GF-D8 (cell line): ENCODE measurements around the gene TBC1D22A.
"Not testable (repeated sequence)": the region's sequence is repeated elsewhere in the genome, so short reads cannot be mapped to it uniquely, and the experiment has no call there.

Source experiments
- DNase-seq: peaks from one replicate; lab custom pipeline; 2025; lab: John Stamatoyannopoulos, UW

Gene TBC1D22A

GRCh38 chr22:46762238-46763050, at the start of gene TBC1D22A:
TSS of gene TBC1D22A (plus strand) at chr22:46762650. CDS start at chr22:46762787, 137 bp downstream.
- peak; percentile 84 for DNase-seq

- DNase-seq: no peak
Measured at GRCh38 chr22:46714550-46714949, 47.9 kb upstream of the TBC1D22A start.

GRCh38 chr22:46719921-46720320, 42.5 kb upstream of the TBC1D22A start:
- no peak for DNase-seq

- no peak for DNase-seq
Measured at GRCh38 chr22:46721501-46722085, 40.9 kb upstream of the TBC1D22A start.

- DNase-seq: no peak
Measured at GRCh38 chr22:46723882-46724281, 38.6 kb upstream of the TBC1D22A start.

- DNase-seq: no peak
Measured at GRCh38 chr22:46725096-46725495, 37.4 kb upstream of the TBC1D22A start.

- DNase-seq: no peak
Measured at GRCh38 chr22:46726066-46726985, 36.1 kb upstream of the TBC1D22A start.

- no peak for DNase-seq
Measured at GRCh38 chr22:46726986-46727317, 35.5 kb upstream of the TBC1D22A start.

- no peak for DNase-seq
Measured at GRCh38 chr22:46727813-46728364, 34.6 kb upstream of the TBC1D22A start.

GRCh38 chr22:46728470-46728869, 34.0 kb upstream of the TBC1D22A start:
- no peak for DNase-seq

- no peak for DNase-seq
Measured at GRCh38 chr22:46730568-46731245, 31.7 kb upstream of the TBC1D22A start.

GRCh38 chr22:46731246-46732040, 31.0 kb upstream of the TBC1D22A start:
- DNase-seq: no peak

- no peak for DNase-seq
Measured at GRCh38 chr22:46732041-46732379, 30.4 kb upstream of the TBC1D22A start.

GRCh38 chr22:46732513-46732912, 29.9 kb upstream of the TBC1D22A start:
- DNase-seq: no peak

GRCh38 chr22:46734213-46734722, 28.2 kb upstream of the TBC1D22A start:
- not testable (repeated sequence) for DNase-seq

- peak; percentile 66 for DNase-seq
Measured at GRCh38 chr22:46734830-46735453, 27.5 kb upstream of the TBC1D22A start.

GRCh38 chr22:46735747-46736608, 26.5 kb upstream of the TBC1D22A start:
- no peak for DNase-seq

- no peak for DNase-seq
Measured at GRCh38 chr22:46736705-46737104, 25.7 kb upstream of the TBC1D22A start.
